ENCODE measurements around the gene KRTAP10-2.
A peak's percentile ranks its signal among the peaks of the same experiment; 100 is the strongest.

DNA sequence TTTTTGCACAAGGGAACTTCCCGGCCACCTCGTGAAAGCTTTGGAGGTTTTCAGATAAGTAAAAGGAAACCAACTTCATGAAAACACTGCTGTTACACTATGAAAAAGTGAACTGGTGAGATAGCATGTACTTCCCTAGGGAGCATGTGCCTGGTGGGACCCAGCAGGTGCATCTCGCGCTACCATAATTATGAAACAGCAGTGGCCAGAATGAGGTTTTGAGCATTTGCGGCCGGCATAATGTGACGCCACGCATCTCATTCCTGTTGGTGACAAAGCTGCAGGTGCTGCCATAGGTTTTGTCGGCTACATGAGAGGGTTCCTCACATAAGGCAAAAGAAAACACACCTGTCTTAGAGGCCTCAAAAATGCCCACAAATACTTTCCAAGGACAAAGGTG is 5.6 kb upstream of the KRTAP10-2 start:
- TF ChIP-seq EZH2 (IDR thresholded peaks at IDR 0.05; ENCODE audit: low read depth) (0 out of 2 replicates have a peak, but pooled peaks have one; percentile 44), CTCF (conservative IDR thresholded peaks at IDR 0.05) (no peak)
